ACC112 (cell line): Measurements from ENCODE around the gene FBRS.

ENCODE experiments used
- H2AFZ ChIP-seq: fragments of 200-600 bp; sonication (generic); one replicate; pipeline ENCODE4 v1.6.0; 2017; ENCODE audit warnings: antibody characterized with exemption, low read length; ENCODE audit not compliant: unreplicated experiment
- H3K27ac ChIP-seq: fragments of 200-600 bp; sonication (generic); 2 replicates; pipeline ENCODE4 v1.5.1; 2014; ENCODE audit warnings: low read depth, mild to moderate bottlenecking, antibody characterized with exemption, low read length, moderate library complexity
- H3K27me3 ChIP-seq: fragments of 200-600 bp; sonication (generic); 2 replicates; pipeline ENCODE4 v1.6.1; 2014; ENCODE audit warnings: mild to moderate bottlenecking, antibody characterized with exemption, low read length, moderate library complexity, mixed read lengths; ENCODE audit not compliant: insufficient read depth
- H3K36me3 ChIP-seq: fragments of 200-600 bp; sonication (generic); 2 replicates; pipeline ENCODE4 v1.6.1; 2016; ENCODE audit warnings: mild to moderate bottlenecking, antibody characterized with exemption, low read length, moderate library complexity, mixed read lengths; ENCODE audit not compliant: insufficient read depth
- H3K4me1 ChIP-seq: fragments of 200-600 bp; sonication (generic); one replicate; pipeline ENCODE4 v1.6.1; 2016; ENCODE audit warnings: low read length, mixed read lengths; ENCODE audit not compliant: insufficient read depth, unreplicated experiment, control insufficient read depth
- H3K4me3 ChIP-seq: fragments of 200-600 bp; sonication (generic); 2 replicates; pipeline ENCODE4 v1.5.1; 2014; ENCODE audit warnings: mild to moderate bottlenecking, low read depth, low read length
- H3K79me2 ChIP-seq: fragments of 200-600 bp; sonication (generic); one replicate; pipeline ENCODE4 v1.6.0; 2016; ENCODE audit warnings: low read length; ENCODE audit not compliant: control insufficient read depth, unreplicated experiment, insufficient read depth

FBRS gene

GRCh38 chr16:30665830-30666190, 7.6 kb downstream of the FBRS start:
- Histone ChIP-seq H3K27me3 (no peaks in the 10 kb centered on the region), H3K36me3 (peaks cover 17% of the 10 kb centered on the region; the same call in 1 of the 2 replicates), H3K27ac (no peak overlapping the region), H2AFZ (no peak overlapping the region), H3K79me2 (peaks cover 36% of the 10 kb centered on the region), H3K4me3 (no peak overlapping the region), H3K4me1 (peaks cover 15% of the 10 kb centered on the region)

- H3K4me1 ChIP-seq = peaks cover 7% of the 10 kb centered on the region
- H2AFZ ChIP-seq = no peak overlapping the region
- H3K27me3 ChIP-seq = no peaks in the 10 kb centered on the region
- peaks cover 17% of the 10 kb centered on the region; the same call in 1 of the 2 replicates for H3K36me3 ChIP-seq
- no peak overlapping the region for H3K4me3 ChIP-seq
- H3K79me2 ChIP-seq = peaks cover 28% of the 10 kb centered on the region
- H3K27ac ChIP-seq = no peak overlapping the region
These were observed 8.4 kb downstream of the FBRS start for GRCh38 chr16:30666681-30667080.

GRCh38 chr16:30667361-30667905, 9.2 kb downstream of the FBRS start:
- H3K27ac ChIP-seq = no peak overlapping the region
- no peaks in the 10 kb centered on the region for H3K27me3 ChIP-seq
- peaks cover 17% of the 10 kb centered on the region; the same call in 1 of the 2 replicates for H3K36me3 ChIP-seq
- no peak overlapping the region for H2AFZ ChIP-seq
- H3K4me3 ChIP-seq = no peak overlapping the region
- peaks cover 20% of the 10 kb centered on the region for H3K79me2 ChIP-seq
- H3K4me1 ChIP-seq = no peaks in the 10 kb centered on the region

DNA sequence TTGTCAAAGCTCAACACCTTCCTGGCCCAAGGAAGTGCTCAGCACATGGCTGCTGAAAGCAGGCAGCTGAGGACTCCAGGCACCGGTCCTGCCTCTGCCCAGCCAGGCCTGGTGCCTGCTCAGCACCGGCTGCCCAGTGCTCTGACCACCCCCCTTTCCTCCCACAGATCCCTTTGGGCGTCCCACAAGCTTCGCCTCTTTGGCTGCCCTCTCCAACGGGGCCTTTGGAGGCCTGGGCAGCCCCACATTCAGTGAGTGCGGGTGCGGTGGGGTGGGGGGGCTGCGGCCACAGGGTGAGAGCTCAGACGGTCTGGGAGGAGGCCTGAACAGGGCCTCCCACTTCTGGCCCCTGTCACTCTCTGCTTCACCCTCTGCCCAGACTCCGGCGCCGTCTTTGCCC, 10.2 kb downstream of the FBRS start:
- Histone ChIP-seq H3K79me2 (peaks cover 12% of the 10 kb centered on the region), H3K4me3 (no peak overlapping the region), H3K27me3 (no peaks in the 10 kb centered on the region), H3K4me1 (no peaks in the 10 kb centered on the region), H3K27ac (no peak overlapping the region), H3K36me3 (peaks cover 10% of the 10 kb centered on the region; the same call in 1 of the 2 replicates), H2AFZ (no peak overlapping the region)

- H3K27me3 ChIP-seq = no peaks in the 10 kb centered on the region
- peaks cover 5% of the 10 kb centered on the region for H3K79me2 ChIP-seq
- peaks cover 10% of the 10 kb centered on the region; the same call in 1 of the 2 replicates for H3K36me3 ChIP-seq
- no peaks in the 10 kb centered on the region for H3K4me1 ChIP-seq
- H3K4me3 ChIP-seq = no peak overlapping the region
- no peak overlapping the region for H2AFZ ChIP-seq
- no peak overlapping the region for H3K27ac ChIP-seq
These were observed 11.0 kb downstream of the FBRS start for GRCh38 chr16:30669026-30669902.

DNA sequence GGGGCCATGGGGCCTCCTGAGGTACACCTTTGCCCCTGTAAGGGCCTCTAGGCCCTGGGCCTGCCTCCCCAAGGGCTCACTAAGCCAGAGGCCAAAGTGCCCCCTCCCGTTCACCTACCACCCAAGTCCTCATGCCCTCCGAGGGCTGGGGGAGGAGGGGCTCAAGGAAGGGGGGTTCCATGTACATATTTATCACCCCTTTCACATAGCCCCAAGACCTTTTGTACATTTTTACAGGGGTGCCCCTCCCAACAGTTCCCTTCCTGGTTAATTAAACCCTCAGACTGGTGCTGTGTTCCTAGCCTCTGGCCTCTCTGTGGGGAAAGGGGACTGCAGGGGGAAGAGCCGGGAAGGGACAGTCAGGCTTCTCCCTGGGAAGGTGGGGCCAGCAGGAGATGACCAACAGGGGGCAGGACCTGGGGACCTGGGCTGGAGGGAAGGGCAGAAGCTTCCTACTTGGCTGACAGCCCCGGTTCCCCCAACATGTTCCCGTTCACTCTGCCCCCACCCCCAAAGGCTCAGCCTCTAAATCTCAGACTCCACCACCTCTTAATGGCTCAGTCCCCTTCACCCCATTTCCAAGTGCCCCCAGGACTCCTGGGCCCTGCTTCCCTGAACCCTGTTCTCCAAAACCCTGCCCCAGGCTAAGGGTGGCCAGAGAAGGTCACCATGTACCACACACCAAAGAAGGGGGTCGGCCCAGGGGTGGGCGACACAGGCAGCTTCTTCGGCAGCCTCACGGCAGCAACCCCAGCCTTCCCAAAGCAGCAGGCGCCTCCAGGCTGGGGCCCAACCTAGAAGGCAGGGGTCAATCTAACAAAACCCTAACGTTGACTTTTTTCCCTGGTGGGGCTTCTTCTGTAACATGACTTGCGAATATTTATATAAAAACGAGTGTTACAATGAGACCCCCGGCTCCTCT, 11.9 kb downstream of the FBRS start:
- no peaks in the 10 kb centered on the region for H3K27me3 ChIP-seq
- H3K36me3 ChIP-seq = peaks cover 10% of the 10 kb centered on the region; the same call in 1 of the 2 replicates
- H3K27ac ChIP-seq = no peak overlapping the region
- no peaks in the 10 kb centered on the region for H3K4me1 ChIP-seq
- no peak overlapping the region for H2AFZ ChIP-seq
- H3K4me3 ChIP-seq = no peak overlapping the region
- no peaks in the 10 kb centered on the region for H3K79me2 ChIP-seq

GRCh38 chr16:30675143-30675542, 16.9 kb downstream of the FBRS start:
- no peaks in the 10 kb centered on the region for H3K79me2 ChIP-seq
- no peaks in the 10 kb centered on the region; the same call in 1 of the 2 replicates for H3K36me3 ChIP-seq
- H3K27me3 ChIP-seq = no peaks in the 10 kb centered on the region
- H3K4me1 ChIP-seq = no peaks in the 10 kb centered on the region
- H3K4me3 ChIP-seq = no peak overlapping the region
- no peak overlapping the region for H2AFZ ChIP-seq
- no peak overlapping the region for H3K27ac ChIP-seq

DNA sequence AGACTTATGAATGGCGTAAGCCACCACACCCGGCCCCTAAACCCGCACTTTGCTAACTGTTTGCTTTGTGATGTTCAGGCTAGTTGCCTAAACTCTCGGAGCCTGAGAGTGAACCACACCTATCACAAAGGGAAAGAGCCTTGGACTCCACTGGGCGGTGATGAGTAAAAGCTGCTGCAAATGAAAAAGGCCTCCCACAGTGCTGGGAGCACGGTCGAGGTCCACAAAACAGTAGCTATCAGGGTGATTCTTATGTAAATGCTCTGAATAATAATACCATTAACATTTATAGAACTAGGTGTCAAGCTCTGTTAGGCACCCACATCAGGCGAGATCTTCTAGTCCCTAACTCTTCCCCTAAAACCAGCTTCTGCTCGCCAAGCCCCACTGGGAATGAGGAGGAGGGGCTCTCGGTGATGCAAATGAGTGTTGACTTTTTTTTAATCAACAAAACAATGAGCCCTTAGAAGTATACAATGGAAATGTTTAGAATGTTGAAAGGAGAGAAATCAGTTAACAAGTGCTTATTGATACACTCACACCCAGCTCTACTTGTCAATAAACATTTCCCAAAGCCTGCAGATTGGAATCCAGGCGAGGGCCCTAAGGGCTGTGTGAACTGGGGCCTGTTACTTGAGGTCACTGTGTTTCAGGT, 19.8 kb downstream of the FBRS start:
- no peaks in the 10 kb centered on the region for H3K27me3 ChIP-seq
- no peaks in the 10 kb centered on the region for H3K79me2 ChIP-seq
- no peak overlapping the region for H2AFZ ChIP-seq
- H3K27ac ChIP-seq = no peak overlapping the region
- H3K4me3 ChIP-seq = no peak overlapping the region
- H3K36me3 ChIP-seq = no peaks in the 10 kb centered on the region
- H3K4me1 ChIP-seq = no peaks in the 10 kb centered on the region

DNA sequence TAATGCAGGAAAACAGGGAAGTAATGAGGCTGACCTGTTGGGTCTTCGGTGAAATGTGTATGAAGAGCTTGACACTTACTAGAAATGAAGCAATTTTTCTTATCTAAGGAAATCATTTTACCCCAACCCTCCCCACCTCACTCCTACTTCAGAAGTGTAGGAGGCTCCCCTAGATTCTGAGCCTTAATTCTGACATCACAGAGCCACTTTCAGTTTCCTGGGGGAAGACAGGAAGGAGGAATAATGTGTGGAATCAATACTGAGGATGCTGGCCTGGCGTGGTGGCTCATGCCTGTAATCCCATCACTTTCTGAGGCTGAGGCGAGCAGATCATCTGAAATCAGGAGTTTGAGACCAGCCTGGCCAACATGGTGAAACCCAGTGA, 20.3 kb downstream of the FBRS start:
- H3K4me3 ChIP-seq = no peak overlapping the region
- no peaks in the 10 kb centered on the region for H3K36me3 ChIP-seq
- H3K79me2 ChIP-seq = no peaks in the 10 kb centered on the region
- no peaks in the 10 kb centered on the region for H3K27me3 ChIP-seq
- H3K4me1 ChIP-seq = no peaks in the 10 kb centered on the region
- H3K27ac ChIP-seq = no peak overlapping the region
- H2AFZ ChIP-seq = no peak overlapping the region

DNA sequence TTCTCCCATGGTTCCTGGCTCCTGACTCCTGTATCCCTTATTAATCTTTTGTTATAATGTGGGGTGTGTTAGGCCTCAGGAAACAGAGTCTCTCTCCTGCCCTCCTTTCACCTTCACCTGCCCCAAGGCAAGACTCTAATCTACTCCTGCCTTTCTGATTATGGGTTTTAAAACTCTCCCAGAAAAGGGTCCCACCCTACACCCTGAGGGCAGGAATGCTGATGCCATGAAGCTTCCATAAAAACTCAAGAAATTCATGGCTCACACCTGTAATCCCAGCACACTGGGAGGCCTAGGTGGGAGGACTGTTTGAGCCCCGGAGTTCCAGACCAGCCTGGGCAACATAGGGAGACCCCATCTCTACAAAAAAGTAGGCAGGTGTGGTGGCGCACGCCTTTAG, 22.1 kb downstream of the FBRS start:
- no peaks in the 10 kb centered on the region for H3K27me3 ChIP-seq
- no peak overlapping the region for H3K27ac ChIP-seq
- no peak overlapping the region for H3K4me3 ChIP-seq
- no peak overlapping the region for H2AFZ ChIP-seq
- no peaks in the 10 kb centered on the region for H3K79me2 ChIP-seq
- no peaks in the 10 kb centered on the region for H3K4me1 ChIP-seq
- no peaks in the 10 kb centered on the region for H3K36me3 ChIP-seq
